ENCODE measurements around the gene TRIP4. TPM values are rescaled to one million over a fixed set of nuclear protein-coding genes. Genes with fewer than 3 reads are reported as not detected.
A peak's percentile ranks its signal among the peaks of the same experiment; 100 is the strongest.

The TRIP4 gene
- total RNA-seq, 6 experiments from 2014 or later, result 20.7 to 31.5 (median 29.3) TPM

DNA sequence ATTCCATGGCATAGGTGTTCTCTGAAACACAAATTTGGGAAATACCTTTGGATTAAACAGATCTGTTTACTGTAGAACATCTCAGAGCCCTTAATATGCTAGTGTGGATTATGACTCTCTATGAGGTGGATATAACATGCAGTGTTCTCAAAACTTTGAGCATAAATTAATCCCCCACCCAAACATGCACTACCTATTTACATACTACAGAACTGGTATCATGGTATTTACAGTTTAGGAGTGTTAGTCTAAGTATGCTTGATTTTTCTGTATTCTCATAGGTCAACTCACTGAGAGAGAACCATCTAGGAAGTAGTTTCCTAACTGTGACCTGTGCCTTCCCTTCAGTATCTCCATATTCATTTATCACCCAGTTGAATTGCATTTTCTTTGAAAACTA, 41.8 kb downstream of the TRIP4 start:
- Mint-ChIP-seq H3K36me3 (ENCODE audit: low read depth) (peaks cover 18% of the 10 kb centered on the region), H3K9me3 (no peaks in the 10 kb centered on the region), H3K4me1 (ENCODE audit: low read depth) (peaks cover 18% of the 10 kb centered on the region), H3K4me3 (no peak overlapping the region; the same call in 1 of the 2 replicates), H3K27ac (peak overlapping the region; percentile 86), H3K27me3 (ENCODE audit: insufficient read depth) (no peaks in the 10 kb centered on the region; the same call in 1 of the 2 replicates)
- no peak for DNase-seq
- TF ChIP-seq, protein P1, sequence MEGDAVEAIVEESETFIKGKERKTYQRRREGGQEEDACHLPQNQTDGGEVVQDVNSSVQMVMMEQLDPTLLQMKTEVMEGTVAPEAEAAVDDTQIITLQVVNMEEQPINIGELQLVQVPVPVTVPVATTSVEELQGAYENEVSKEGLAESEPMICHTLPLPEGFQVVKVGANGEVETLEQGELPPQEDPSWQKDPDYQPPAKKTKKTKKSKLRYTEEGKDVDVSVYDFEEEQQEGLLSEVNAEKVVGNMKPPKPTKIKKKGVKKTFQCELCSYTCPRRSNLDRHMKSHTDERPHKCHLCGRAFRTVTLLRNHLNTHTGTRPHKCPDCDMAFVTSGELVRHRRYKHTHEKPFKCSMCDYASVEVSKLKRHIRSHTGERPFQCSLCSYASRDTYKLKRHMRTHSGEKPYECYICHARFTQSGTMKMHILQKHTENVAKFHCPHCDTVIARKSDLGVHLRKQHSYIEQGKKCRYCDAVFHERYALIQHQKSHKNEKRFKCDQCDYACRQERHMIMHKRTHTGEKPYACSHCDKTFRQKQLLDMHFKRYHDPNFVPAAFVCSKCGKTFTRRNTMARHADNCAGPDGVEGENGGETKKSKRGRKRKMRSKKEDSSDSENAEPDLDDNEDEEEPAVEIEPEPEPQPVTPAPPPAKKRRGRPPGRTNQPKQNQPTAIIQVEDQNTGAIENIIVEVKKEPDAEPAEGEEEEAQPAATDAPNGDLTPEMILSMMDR (IDR thresholded peaks at IDR 0.05), result no peak

DNA sequence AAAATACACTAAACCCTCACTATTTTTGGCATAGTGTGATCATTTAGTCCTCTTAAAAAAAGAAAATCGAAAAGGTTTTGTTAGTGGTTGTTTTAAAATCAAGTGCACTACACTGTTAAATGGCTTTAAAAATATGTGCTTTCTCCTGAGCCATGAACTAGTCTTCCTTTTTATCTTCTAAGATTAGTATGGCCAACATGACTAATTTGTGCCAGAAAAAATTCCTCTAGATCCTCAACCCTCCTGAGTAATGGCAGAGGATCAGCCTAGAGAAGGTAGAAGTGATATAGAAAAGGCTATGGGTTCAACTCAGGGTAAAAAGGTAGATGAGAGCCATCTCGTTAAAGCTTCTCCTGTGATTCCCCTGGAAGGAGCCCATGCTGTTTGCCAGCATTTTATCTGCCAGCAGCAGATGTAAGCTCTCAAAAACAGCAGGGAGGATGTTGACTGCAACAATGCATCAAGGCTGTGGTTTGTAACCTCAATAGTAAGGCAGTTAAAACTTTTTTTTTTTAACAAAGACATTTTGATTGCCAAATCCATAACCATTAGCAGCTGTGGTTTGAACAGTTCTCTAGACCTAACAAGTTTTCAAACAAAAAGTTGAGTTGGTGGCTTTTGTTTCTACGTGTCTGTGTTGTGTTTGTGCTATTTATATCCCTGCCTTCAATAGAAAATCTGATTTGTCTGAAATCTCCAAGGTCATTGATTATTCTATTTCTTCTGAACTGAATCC, 42.5 kb downstream of the TRIP4 start:
- TF ChIP-seq, protein P1 (IDR thresholded peaks at IDR 0.05), result no peak
- Mint-ChIP-seq H3K36me3 (ENCODE audit: low read depth) (peaks cover 18% of the 10 kb centered on the region), H3K27ac (peak overlapping the region; percentile 86)

DNA sequence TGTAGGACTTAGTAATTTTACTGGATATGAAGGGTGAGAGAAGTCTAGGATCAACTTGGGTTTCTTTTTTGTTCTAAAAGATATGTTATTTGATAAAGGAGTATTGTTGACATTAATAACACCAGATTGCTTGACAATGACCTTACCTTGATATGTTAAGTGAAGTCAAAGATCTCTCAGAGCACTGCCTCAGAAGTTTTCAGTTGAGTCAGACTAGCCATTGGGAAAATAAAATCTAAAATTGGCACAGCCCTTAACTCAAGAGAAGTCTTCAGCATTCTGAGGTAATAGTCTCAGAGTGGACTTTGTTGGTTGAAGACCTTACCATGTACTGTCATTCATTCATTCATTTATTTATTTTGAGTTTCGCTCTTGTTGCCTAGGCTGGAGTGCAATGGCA, 50.3 kb downstream of the TRIP4 start:
- H3K4me1 Mint-ChIP-seq (ENCODE audit: low read depth), result peaks cover 14% of the 10 kb centered on the region
- H3K4me3 Mint-ChIP-seq, result no peak overlapping the region
- peaks cover 11% of the 10 kb centered on the region for H3K36me3 Mint-ChIP-seq (ENCODE audit: low read depth)
- no peak overlapping the region for H3K27ac Mint-ChIP-seq
- H3K27me3 Mint-ChIP-seq (ENCODE audit: insufficient read depth), result no peaks in the 10 kb centered on the region; the same call in 1 of the 2 replicates
- DNase-seq, result no peak
- TF ChIP-seq, protein P1 (IDR thresholded peaks at IDR 0.05), result no peak
- H3K9me3 Mint-ChIP-seq, result no peaks in the 10 kb centered on the region

More for the DNA sequence above, 42.5 kb downstream of the TRIP4 start:
- DNase-seq, result peak; percentile 71
- Mint-ChIP-seq H3K27me3 (ENCODE audit: insufficient read depth) (no peaks in the 10 kb centered on the region; the same call in 1 of the 2 replicates), H3K9me3 (no peaks in the 10 kb centered on the region), H3K4me1 (ENCODE audit: low read depth) (peaks cover 18% of the 10 kb centered on the region), H3K4me3 (peak overlapping the region; percentile 60; the same call in 1 of the 2 replicates)

DNA sequence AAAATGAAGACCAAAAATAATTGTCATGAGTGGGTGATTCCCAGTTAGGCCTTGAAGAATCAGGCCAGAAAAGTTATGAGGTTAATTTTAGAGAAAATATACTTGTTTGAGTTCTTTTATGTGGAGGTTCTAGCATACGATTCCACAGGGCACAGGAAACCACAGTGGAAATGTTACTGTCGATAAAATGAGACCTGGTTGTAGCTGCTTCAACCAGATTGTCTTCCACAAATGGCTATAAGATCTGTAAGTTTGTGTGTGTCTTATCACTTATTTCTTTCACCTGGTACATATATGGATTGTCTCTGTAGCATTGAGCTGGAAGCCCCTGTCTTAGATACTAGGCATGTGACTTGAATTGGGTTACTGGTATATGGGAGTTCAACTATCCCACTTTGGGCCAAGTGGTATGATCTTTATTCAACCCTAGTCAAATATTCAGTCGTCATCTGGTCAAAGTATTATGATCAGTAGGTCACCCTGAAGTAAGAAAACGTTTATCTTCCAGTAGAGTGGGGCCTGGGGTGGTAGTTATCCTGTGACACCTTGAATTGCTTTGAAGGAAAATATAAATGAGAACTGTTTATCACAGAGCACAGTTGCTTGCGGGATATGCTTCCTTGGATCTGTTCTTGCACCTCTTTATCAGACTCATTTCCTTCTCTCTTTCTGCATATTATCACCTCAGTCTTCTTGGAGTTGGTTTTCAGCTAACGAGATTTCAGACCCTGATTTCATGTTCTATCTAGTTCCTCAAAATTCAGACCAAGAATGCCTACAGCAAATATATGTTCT, 51.2 kb downstream of the TRIP4 start:
- Mint-ChIP-seq H3K27me3 (ENCODE audit: insufficient read depth) (no peaks in the 10 kb centered on the region; the same call in 1 of the 2 replicates), H3K4me1 (ENCODE audit: low read depth) (peaks cover 22% of the 10 kb centered on the region), H3K36me3 (ENCODE audit: low read depth) (peaks cover 7% of the 10 kb centered on the region; the same call in 1 of the 2 replicates), H3K27ac (no peak overlapping the region), H3K4me3 (no peak overlapping the region), H3K9me3 (no peaks in the 10 kb centered on the region)
- no peak for DNase-seq
- TF ChIP-seq, protein P1 (IDR thresholded peaks at IDR 0.05), result no peak

DNA sequence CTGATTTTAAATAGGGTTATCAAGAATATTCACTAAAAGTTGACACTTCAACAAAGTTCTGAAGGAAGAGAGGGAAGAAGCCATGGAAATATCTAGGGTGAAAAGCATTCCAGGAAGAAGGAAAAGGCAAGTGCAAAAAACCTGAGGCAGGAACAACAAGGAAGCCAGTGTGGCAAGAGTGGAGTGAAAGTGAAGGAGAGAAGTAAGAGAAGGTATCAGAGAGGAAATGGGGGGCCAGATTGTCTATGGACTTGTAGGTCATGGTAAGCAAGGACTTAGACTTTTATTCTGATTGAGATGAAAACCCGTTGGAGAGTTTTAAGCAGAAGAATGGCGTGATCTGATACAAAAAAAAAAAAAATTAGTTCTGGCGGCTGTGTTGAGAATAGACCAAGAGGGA, 54.2 kb downstream of the TRIP4 start:
- TF ChIP-seq, protein P1 (IDR thresholded peaks at IDR 0.05), result no peak
- no peaks in the 10 kb centered on the region; the same call in 1 of the 2 replicates for H3K27me3 Mint-ChIP-seq (ENCODE audit: insufficient read depth)
- DNase-seq, result no peak

More for the DNA sequence above, 54.2 kb downstream of the TRIP4 start:
- Mint-ChIP-seq H3K36me3 (ENCODE audit: low read depth) (peaks cover 8% of the 10 kb centered on the region; the same call in 1 of the 2 replicates), H3K4me1 (ENCODE audit: low read depth) (peaks cover 38% of the 10 kb centered on the region), H3K4me3 (no peak overlapping the region), H3K27ac (no peak overlapping the region), H3K9me3 (no peaks in the 10 kb centered on the region)

Data from HFFc6 (cell line).